Kidney (tissue), 14 donors: ENCODE data around the gene SLC7A8. TPM values are rescaled to one million over a fixed set of nuclear protein-coding genes. Genes with fewer than 3 reads are reported as not detected.

ENCODE experiments used
- DNase-seq, 5 donors: peaks; one replicate each; pipeline ENCODE4 v3.0.0-alpha.2; 2013 to 2020
- FAIRE-seq: peaks from 2 replicates; lab custom pipeline; 2012; peaks lifted over from hg19 to GRCh38; lab: Jason Lieb, UNC
- H3K27ac ChIP-seq, 2 donors: one replicate each; pipeline ENCODE4 v1.7.0; 2013; ENCODE audit warnings: low read depth in 2 of 2, low read length in 2 of 2, inconsistent platforms in 1 of 2
- H3K27me3 ChIP-seq: one replicate; pipeline ENCODE4 v1.7.1; 2013; ENCODE audit warnings: low read length, inconsistent platforms; ENCODE audit not compliant: control insufficient read depth, insufficient read depth
- H3K36me3 ChIP-seq, 3 donors: one replicate each; pipeline versions ENCODE4 v1.7.0 to v1.7.1; 2013; ENCODE audit warnings: low read length in 3 of 3, control low read depth in 1 of 3, inconsistent platforms in 1 of 3; ENCODE audit not compliant: insufficient read depth in 3 of 3, control insufficient read depth in 2 of 3
- H3K4me1 ChIP-seq, 3 donors: one replicate each; pipeline versions ENCODE4 v1.7.0 to v1.7.1; 2013; ENCODE audit warnings: low read length in 3 of 3, inconsistent platforms in 1 of 3, low read depth in 1 of 3; ENCODE audit not compliant: control insufficient read depth in 2 of 3, insufficient read depth in 2 of 3
- H3K4me3 ChIP-seq, 3 donors: one replicate each; pipeline versions ENCODE4 v1.7.0 to v1.8.1; 2013; ENCODE audit warnings: low read length in 3 of 3, control low read depth in 1 of 3, inconsistent platforms in 1 of 3
- H3K9ac ChIP-seq, 3 donors: one replicate each; pipeline versions ENCODE4 v1.7.0 to v1.7.1; 2013; ENCODE audit warnings: low read length in 3 of 3, control low read depth in 1 of 3, inconsistent platforms in 1 of 3
- H3K9me3 ChIP-seq, 3 donors: one replicate each; pipeline versions ENCODE4 v1.7.0 to v1.7.1; 2013; ENCODE audit warnings: low read length in 3 of 3, control low read depth in 1 of 3, inconsistent platforms in 1 of 3; ENCODE audit not compliant: control insufficient read depth in 2 of 3, insufficient read depth in 1 of 3
- intact Hi-C: fragments of 100-400 bp; cut with DNase I; formaldehyde crosslinking; loops from one replicate; pipeline ENCODE4 v1.11.1; 2022
- polyA plus RNA-seq: library from polyadenylated mRNA; stranded (reverse); fragments of 350-450 nt; fragmentation: Illumina TruSeq; extraction: RNeasy Lipid Tissue Mini Kit (QIAGEN cat#74804); gene quantifications from one replicate; pipeline ENCODE4 v1.2.3, GENCODE V29; 2014; ENCODE audit warnings: low read depth, low replicate concordance; ENCODE audit not compliant: insufficient read depth
- total RNA-seq: library from RNA; stranded (reverse); fragmentation: NEBNext Ultra II Directional; extraction: Animal tissue kit (Norgen Biotek cat#: 25700); gene quantifications from one replicate; pipeline ENCODE4 v1.2.1, GENCODE V29; 2021
- TF ChIP-seq, protein P1 (sequence below): IDR thresholded peaks from 3 replicates; pipeline ENCODE4 v1.5.1; 2012; ENCODE audit warnings: mild to moderate bottlenecking, moderate library complexity, borderline replicate concordance; ENCODE audit not compliant: insufficient read depth; ENCODE audit errors: extremely low read depth
- donor health status: control.
- donor health status: control.
- donor health status: control.
- donor health status: control.
- donor health status: control.
- donor health status: DM: yes; HTN: yes; CAD: no.
- donor health status: Normal renal cell carcinoma (clear cell type).

SLC7A8 gene
- total and polyA plus RNA-seq, 2 donors from 2014 or later = 22.9 to 210 TPM

DNA sequence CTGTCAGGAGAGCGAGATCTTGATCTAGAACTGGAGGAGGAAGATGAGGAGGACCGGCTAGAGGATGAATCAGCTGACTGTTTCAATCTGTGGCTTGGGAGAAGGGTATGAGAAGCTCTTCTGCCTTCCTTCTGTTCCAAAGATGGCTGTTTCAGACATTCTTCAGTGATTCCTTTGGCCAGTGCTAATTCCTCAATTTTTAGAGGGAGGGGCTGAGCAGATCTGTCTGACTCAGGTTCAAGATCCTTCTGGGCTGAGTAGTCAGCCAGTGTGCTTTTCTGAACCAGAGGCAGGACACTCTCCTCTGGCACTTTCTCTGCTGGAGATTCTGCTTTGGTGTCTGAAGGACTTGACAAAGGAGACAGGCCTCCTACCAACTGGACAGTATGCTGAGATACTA, 103.7 kb downstream of the SLC7A8 start:
- Histone ChIP-seq H3K4me1 (peaks cover 0 to 3% (median 0%) of the 10 kb centered on the region in 3 donors), H3K27ac (no peak overlapping the region), H3K9me3 (no peaks in the 10 kb centered on the region), H3K4me3 (no peak overlapping the region), H3K27me3 (no peaks in the 10 kb centered on the region), H3K9ac (no peak overlapping the region), H3K36me3 (peaks cover 26 to 77% (median 46%) of the 10 kb centered on the region in 3 donors)
- TF ChIP-seq, protein P1, sequence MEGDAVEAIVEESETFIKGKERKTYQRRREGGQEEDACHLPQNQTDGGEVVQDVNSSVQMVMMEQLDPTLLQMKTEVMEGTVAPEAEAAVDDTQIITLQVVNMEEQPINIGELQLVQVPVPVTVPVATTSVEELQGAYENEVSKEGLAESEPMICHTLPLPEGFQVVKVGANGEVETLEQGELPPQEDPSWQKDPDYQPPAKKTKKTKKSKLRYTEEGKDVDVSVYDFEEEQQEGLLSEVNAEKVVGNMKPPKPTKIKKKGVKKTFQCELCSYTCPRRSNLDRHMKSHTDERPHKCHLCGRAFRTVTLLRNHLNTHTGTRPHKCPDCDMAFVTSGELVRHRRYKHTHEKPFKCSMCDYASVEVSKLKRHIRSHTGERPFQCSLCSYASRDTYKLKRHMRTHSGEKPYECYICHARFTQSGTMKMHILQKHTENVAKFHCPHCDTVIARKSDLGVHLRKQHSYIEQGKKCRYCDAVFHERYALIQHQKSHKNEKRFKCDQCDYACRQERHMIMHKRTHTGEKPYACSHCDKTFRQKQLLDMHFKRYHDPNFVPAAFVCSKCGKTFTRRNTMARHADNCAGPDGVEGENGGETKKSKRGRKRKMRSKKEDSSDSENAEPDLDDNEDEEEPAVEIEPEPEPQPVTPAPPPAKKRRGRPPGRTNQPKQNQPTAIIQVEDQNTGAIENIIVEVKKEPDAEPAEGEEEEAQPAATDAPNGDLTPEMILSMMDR = no peak
- FAIRE-seq (no peak), DNase-seq (no peak)
- intact Hi-C loops = no loop called here

DNA sequence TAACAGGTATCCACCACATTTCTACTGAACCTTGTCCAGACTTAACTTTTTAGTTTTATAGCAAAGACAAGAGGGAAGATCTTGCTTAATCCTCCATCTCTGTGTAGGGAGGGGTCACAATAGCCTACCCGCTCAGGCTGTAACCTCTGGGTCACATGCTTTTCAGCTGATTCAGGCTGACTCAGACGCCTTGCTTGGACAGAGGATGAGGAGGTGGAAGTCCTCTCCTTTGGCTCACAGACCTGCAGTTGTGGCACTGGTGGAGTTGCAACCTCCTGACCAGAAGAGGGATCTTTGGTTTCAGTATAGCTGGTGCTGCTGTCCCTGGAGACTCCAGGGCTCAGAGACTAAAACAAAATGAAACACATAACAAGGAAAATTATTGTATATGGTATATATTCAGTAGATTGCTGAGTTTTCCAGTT, 104.8 kb downstream of the SLC7A8 start:
- intact Hi-C loops = no loop called here
- no peak for FAIRE-seq
- peak overlapping the region; percentile 7 to 40 for H3K27ac ChIP-seq

DNA sequence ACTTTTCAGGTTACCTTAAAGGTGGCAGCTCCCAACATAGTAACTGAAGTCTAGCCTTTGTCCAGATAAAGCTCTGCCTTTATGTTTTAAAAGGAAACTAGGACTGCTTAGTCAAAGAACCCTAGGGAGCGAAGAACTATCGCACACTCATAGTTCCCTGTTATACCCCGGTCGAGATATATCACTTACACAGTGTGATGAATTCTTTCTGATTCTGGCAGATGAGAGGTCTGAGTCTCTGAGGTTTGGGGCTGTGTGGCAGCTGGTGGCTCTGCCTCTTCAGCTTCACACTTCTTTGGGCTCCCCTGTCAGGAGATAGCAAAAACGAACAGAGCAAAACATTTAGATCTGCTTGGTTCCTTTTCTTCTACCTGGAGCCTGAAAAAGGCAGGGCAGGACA, 105.5 kb downstream of the SLC7A8 start:
- H3K27ac ChIP-seq = peak overlapping the region in 1 of 2 donors; percentile 6
- TF ChIP-seq, protein P1 = no peak

More for the DNA sequence above, 104.8 kb downstream of the SLC7A8 start:
- Histone ChIP-seq H3K9ac (no peak overlapping the region), H3K9me3 (no peaks in the 10 kb centered on the region), H3K36me3 (peaks cover 26 to 85% (median 44%) of the 10 kb centered on the region in 3 donors), H3K4me1 (peaks cover 0 to 3% (median 0%) of the 10 kb centered on the region in 3 donors), H3K4me3 (no peak overlapping the region), H3K27me3 (no peaks in the 10 kb centered on the region)
- TF ChIP-seq, protein P1 = no peak
- no peak for DNase-seq

More for the DNA sequence above, 105.5 kb downstream of the SLC7A8 start:
- no peak for DNase-seq
- intact Hi-C loops = no loop called here
- no peaks in the 10 kb centered on the region for H3K27me3 ChIP-seq
- H3K9me3 ChIP-seq = no peaks in the 10 kb centered on the region
- no peak overlapping the region for H3K9ac ChIP-seq
- peaks cover 0 to 3% (median 2%) of the 10 kb centered on the region in 3 donors for H3K4me1 ChIP-seq
- H3K4me3 ChIP-seq = no peak overlapping the region
- no peak for FAIRE-seq
- peaks cover 26 to 83% (median 46%) of the 10 kb centered on the region in 3 donors for H3K36me3 ChIP-seq
